ENCODE measurements around the gene GEN1. TPM values are rescaled to one million over a fixed set of nuclear protein-coding genes. Genes with fewer than 3 reads are reported as not detected.

GEN1 gene
- total and polyA plus RNA-seq, 9 donors: 0.77 to 4.7 (median 2.3) TPM

DNA sequence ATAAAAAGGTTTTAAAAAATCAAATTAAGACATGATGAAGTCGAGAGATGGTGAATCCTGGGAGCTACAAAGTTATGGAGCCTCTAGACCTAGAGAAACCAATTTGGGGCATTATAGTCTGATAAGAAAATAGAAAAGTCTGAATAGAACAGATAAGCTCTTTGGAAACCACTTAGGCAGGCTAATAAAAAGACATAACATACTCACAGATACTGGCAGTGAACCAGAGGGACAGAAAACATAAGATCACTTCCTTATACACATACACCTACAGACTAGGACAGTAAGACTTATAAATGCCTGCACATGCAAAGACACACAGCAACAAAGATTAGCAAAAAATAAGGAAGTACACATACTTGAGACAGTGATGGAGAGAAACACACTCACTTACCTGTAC is 20.3 kb upstream of the GEN1 start:
- WGBS, 3 donors: 76 to 89% (median 77%) methylated on average over 1 of the region's 1 CpG

DNA sequence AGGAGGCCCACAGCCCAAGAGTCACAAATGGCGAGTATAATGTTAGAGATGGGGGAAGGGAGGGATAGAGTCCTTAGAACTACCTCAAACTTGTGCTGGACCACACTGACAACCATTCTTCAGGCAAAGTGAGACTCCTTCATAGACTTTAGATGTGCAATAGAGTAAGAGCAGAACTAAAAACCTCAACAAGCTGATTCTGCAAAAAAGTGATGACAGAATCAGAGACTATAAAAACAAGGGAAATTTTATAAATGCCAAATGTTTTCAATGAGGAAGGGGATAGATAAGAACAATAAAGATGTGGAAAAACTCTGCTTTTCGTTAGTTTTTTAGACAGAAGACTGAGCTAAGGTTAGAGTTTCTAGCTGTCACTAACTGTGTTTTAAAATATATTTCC is 18.1 kb upstream of the GEN1 start:
- TF ChIP-seq POLR2A (IDR thresholded peaks at IDR 0.05) (no peak), EP300 (IDR thresholded peaks at IDR 0.05) (no peak)
- TF ChIP-seq, protein P1, sequence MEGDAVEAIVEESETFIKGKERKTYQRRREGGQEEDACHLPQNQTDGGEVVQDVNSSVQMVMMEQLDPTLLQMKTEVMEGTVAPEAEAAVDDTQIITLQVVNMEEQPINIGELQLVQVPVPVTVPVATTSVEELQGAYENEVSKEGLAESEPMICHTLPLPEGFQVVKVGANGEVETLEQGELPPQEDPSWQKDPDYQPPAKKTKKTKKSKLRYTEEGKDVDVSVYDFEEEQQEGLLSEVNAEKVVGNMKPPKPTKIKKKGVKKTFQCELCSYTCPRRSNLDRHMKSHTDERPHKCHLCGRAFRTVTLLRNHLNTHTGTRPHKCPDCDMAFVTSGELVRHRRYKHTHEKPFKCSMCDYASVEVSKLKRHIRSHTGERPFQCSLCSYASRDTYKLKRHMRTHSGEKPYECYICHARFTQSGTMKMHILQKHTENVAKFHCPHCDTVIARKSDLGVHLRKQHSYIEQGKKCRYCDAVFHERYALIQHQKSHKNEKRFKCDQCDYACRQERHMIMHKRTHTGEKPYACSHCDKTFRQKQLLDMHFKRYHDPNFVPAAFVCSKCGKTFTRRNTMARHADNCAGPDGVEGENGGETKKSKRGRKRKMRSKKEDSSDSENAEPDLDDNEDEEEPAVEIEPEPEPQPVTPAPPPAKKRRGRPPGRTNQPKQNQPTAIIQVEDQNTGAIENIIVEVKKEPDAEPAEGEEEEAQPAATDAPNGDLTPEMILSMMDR (IDR thresholded peaks at IDR 0.05): no peak
- H3K9me3 ChIP-seq: no peaks in the 10 kb centered on the region
- 92 to 95% (median 93%) methylated on average over 2 of the region's 2 CpGs for WGBS, 3 donors
- DNase-seq: no peak
- H3K36me3 ChIP-seq: no peaks in the 10 kb centered on the region
- no peaks in the 10 kb centered on the region for H3K27me3 ChIP-seq
- H3K4me3 ChIP-seq: no peak overlapping the region
- no peaks in the 10 kb centered on the region for H3K4me1 ChIP-seq (ENCODE audit: insufficient read depth)
- intact Hi-C loops (cut with DNase I): no loop called here
- H3K27ac ChIP-seq: no peak overlapping the region

More for the DNA sequence above, 20.3 kb upstream of the GEN1 start:
- TF ChIP-seq POLR2A (IDR thresholded peaks at IDR 0.05) (no peak), EP300 (IDR thresholded peaks at IDR 0.05) (no peak)
- TF ChIP-seq, protein P1 (IDR thresholded peaks at IDR 0.05): no peak
- no peak for DNase-seq
- Histone ChIP-seq H3K4me1 (ENCODE audit: insufficient read depth) (no peaks in the 10 kb centered on the region), H3K9me3 (no peaks in the 10 kb centered on the region), H3K27me3 (no peaks in the 10 kb centered on the region), H3K36me3 (no peaks in the 10 kb centered on the region), H3K27ac (no peak overlapping the region), H3K4me3 (no peak overlapping the region)
- intact Hi-C loops (cut with DNase I): no loop called here

DNA sequence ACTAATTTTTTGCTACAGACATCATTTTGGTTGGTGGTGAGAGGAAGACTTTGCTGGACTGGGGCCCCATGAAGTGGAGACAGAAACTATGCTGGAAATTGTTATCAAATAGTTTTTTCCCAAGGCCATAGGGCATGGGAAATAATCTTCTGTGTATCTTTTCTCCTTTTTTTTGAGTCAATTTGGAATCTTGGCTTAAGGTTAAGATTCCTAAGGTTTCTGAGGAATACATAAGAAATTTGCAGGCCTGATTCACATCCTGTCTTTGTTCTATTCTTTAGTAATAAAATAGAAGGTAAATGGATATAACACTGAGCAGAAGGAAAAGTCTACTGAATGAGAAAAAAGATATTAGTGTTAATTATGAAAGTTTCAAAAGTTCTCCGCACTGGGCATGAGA is 16.9 kb upstream of the GEN1 start:
- Histone ChIP-seq H3K4me3 (no peak overlapping the region), H3K4me1 (ENCODE audit: insufficient read depth) (no peaks in the 10 kb centered on the region), H3K27ac (no peak overlapping the region), H3K9me3 (no peaks in the 10 kb centered on the region), H3K36me3 (no peaks in the 10 kb centered on the region), H3K27me3 (no peaks in the 10 kb centered on the region)
- no peak for DNase-seq
- intact Hi-C loops (cut with DNase I): no loop called here
- TF ChIP-seq, protein P1 (IDR thresholded peaks at IDR 0.05): no peak
- TF ChIP-seq EP300 (IDR thresholded peaks at IDR 0.05) (no peak), POLR2A (IDR thresholded peaks at IDR 0.05) (no peak)
- WGBS, 3 donors: 79 to 90% (median 83%) methylated on average over 1 of the region's 1 CpG

DNA sequence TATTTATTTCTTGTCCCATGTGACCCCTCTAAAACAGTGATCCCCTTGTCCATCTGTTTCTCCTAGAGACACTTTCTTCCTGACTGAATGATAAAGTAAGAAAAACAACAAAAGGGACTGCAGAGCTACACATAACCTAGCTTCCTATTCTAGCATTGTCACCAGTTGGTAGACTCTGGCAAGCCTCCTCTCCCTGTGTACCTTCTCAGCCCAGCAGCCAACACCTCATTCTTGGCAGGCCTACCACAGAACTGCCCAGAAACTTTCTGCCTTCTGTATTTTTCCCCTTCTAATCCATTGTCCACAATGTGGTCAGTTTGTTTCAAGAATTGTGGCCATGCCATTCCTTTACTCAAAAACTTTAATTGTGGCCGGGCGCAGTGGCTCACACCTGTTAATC is 13.7 kb upstream of the GEN1 start:
- no peak for TF ChIP-seq POLR2A (IDR thresholded peaks at IDR 0.05)
- TF ChIP-seq, protein P1 (IDR thresholded peaks at IDR 0.05): no peak
- no peak for TF ChIP-seq EP300 (IDR thresholded peaks at IDR 0.05)
- H3K4me1 ChIP-seq (ENCODE audit: insufficient read depth): no peaks in the 10 kb centered on the region
- no peak overlapping the region for H3K4me3 ChIP-seq
- DNase-seq: no peak
- H3K9me3 ChIP-seq: no peaks in the 10 kb centered on the region
- intact Hi-C loops (cut with DNase I): no loop called here
- 94 to 100% (median 95%) methylated on average over 2 of the region's 2 CpGs for WGBS, 3 donors
- no peak overlapping the region for H3K27ac ChIP-seq
- H3K36me3 ChIP-seq: no peaks in the 10 kb centered on the region
- no peaks in the 10 kb centered on the region for H3K27me3 ChIP-seq

All from ovary (tissue), 9 donors.